Right atrium auricular region (tissue), 2 donors: ENCODE results near the gene STK4. TPM values are rescaled to one million over a fixed set of nuclear protein-coding genes. Genes with fewer than 3 reads are reported as not detected.

Experiments
- DNase-seq: peaks from one replicate; pipeline ENCODE4 v3.0.0-alpha.2; 2019; ENCODE audit warnings: low spot score
- H3K27ac ChIP-seq, 2 donors: fragments of 200-600 bp; sonication (generic); 1 replicate in 1 of 2; 2 replicates in 1 of 2; pipeline ENCODE4 v1.5.1; 2016 to 2019
- H3K27me3 ChIP-seq, 2 donors: fragments of 200-600 bp; sonication (generic); one replicate each; pipeline versions ENCODE4 v1.5.1 to v1.6.0; 2017 to 2019
- H3K36me3 ChIP-seq: fragments of 200-600 bp; sonication (generic); one replicate; pipeline ENCODE4 v1.5.1; 2016
- H3K4me1 ChIP-seq, 2 donors: fragments of 200-600 bp; sonication (generic); one replicate each; pipeline versions ENCODE4 v1.5.1 to v1.6.0; 2017 to 2019
- H3K4me3 ChIP-seq, 2 donors: fragments of 200-600 bp; sonication (generic); 1 replicate in 1 of 2; 2 replicates in 1 of 2; pipeline ENCODE4 v1.5.1; 2017 to 2019; ENCODE audit warnings: mild to moderate bottlenecking in 1 of 2, moderate library complexity in 1 of 2
- H3K9me3 ChIP-seq, 2 donors: fragments of 200-600 bp; sonication (generic); one replicate each; pipeline ENCODE4 v1.5.1; 2019
- total RNA-seq, 2 donors: library from RNA; depleted of rRNA; stranded (reverse); fragments of >200 nt; gene quantifications; one replicate each; pipeline ENCODE4 v1.1.0, GENCODE V29; 2016
- TF ChIP-seq, protein P1 (sequence below), 2 donors: fragments of 200-600 bp; sonication (generic); IDR thresholded peaks; one replicate each; pipeline ENCODE4 v1.5.1; 2019; ENCODE audit warnings: antibody characterized with exemption in 2 of 2

The STK4 gene
- total RNA-seq, 2 donors from 2014 or later = 7.3 to 12.6 TPM

DNA sequence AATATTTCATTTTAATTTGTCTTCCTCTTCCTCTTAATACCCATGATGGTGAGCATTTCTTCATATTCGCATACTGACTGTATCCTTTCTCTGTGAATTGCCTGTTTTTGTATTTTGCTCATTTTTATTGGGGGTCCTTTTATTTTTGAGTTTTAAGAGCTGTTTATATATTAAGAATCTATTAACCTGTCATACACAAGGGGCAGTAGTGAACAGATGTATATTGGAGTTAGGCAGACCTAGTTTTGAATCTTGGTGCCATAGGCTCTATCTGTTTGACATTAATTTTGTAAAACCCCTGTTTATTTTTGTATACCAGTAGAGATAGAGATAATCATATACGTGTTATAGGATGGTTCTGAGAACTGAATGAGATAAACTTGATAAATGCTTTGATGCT is 151.7 kb downstream of the STK4 start:
- Histone ChIP-seq H3K27ac (no peak overlapping the region), H3K4me3 (no peak overlapping the region), H3K9me3 (no peaks in the 10 kb centered on the region), H3K27me3 (no peaks in the 10 kb centered on the region), H3K4me1 (no peaks in the 10 kb centered on the region), H3K36me3 (no peaks in the 10 kb centered on the region)
- TF ChIP-seq, protein P1, sequence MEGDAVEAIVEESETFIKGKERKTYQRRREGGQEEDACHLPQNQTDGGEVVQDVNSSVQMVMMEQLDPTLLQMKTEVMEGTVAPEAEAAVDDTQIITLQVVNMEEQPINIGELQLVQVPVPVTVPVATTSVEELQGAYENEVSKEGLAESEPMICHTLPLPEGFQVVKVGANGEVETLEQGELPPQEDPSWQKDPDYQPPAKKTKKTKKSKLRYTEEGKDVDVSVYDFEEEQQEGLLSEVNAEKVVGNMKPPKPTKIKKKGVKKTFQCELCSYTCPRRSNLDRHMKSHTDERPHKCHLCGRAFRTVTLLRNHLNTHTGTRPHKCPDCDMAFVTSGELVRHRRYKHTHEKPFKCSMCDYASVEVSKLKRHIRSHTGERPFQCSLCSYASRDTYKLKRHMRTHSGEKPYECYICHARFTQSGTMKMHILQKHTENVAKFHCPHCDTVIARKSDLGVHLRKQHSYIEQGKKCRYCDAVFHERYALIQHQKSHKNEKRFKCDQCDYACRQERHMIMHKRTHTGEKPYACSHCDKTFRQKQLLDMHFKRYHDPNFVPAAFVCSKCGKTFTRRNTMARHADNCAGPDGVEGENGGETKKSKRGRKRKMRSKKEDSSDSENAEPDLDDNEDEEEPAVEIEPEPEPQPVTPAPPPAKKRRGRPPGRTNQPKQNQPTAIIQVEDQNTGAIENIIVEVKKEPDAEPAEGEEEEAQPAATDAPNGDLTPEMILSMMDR (IDR thresholded peaks at IDR 0.05) = no peak
- DNase-seq = no peak

DNA sequence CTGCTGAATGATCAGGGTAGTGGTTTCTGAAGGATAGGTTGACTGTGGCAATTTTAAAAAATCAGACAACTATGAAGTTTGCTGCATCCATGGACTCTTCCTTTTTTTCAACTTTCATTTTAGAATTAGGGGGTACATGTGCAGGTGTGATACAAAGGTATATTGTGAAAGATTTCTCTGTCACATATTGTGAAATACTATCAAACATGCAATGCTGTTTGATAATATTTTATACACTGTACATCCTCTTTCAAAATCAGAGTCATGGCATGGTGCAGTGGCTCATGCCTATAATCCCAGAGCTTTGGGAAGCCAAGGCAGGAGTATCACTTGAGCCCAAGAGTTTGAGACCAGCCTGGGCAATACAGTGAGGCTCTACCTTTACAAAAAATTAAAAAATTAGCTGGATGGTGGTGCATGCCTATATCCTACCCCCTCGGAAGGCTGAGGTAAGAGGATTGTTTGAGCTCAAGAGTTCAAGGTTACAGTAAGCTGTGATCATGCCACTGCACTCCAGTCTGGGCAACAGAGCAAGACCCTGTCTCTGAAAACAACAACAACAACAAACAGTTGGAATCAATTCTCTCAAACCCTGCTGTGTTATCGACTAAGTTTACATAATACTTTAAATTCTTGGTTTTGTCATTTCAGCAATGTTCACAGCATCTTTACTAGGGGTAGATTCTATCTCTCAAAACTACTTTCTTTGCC is 153.4 kb downstream of the STK4 start:
- no peak for DNase-seq
- H3K36me3 ChIP-seq = no peaks in the 10 kb centered on the region
- no peaks in the 10 kb centered on the region for H3K9me3 ChIP-seq
- no peaks in the 10 kb centered on the region for H3K27me3 ChIP-seq
- no peak overlapping the region for H3K27ac ChIP-seq
- TF ChIP-seq, protein P1 (IDR thresholded peaks at IDR 0.05) = no peak
- H3K4me1 ChIP-seq = no peaks in the 10 kb centered on the region
- no peak overlapping the region for H3K4me3 ChIP-seq

DNA sequence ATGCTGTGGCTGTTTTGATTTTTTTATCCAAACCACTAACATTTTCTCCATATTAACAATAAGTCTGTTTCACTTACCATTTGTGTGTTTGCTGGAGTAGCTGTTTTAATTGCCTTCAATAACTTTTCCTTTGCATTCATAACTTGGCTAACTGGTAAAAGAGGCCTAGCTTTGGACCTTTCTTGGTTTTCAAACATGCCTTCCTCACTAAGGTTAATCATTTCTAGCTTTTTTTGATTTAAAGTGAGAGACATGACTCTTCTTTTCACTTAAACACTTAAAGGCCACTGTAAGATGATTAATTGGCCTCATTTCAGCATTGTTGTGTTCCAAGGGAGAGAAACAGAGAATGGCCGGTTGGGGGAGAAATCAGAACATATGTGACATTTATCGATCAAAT is 155.1 kb downstream of the STK4 start:
- no peak for DNase-seq
- Histone ChIP-seq H3K4me3 (no peak overlapping the region), H3K27ac (no peak overlapping the region), H3K27me3 (no peaks in the 10 kb centered on the region), H3K4me1 (no peaks in the 10 kb centered on the region), H3K9me3 (no peaks in the 10 kb centered on the region), H3K36me3 (no peaks in the 10 kb centered on the region)
- TF ChIP-seq, protein P1 (IDR thresholded peaks at IDR 0.05) = no peak

DNA sequence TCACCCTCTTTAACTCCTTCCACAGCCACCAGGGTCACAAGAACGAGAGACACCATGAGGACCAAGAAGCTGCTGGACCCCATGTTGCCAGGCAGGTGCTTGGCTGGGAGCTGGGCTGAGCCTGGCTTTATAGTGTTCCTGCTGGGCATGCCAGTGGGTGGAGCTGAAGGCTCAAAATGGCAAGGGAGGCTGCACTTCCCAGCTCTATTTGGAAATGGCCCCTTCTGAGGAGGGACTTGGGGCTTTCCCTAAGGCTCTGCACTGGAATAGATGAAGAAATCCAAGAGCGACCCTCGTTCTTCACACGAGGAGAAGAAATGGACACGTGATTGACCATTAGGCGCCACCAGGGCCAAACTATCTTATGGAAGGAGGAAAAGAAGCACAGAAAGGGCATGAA is 158.1 kb downstream of the STK4 start, which contains the start of gene WFDC12:
Gene WFDC12, minus strand, starts transcription at position 101 of the 400 bp plus-strand sequence. Its CDS starts 18 bp downstream, at position 83.
- no peak for DNase-seq
- H3K27ac ChIP-seq = no peak within 1 kb of the TSS
- no peak within 1 kb of the TSS for H3K4me3 ChIP-seq
- H3K27me3 ChIP-seq = no peaks in the 10 kb centered on the region
- H3K36me3 ChIP-seq = no peaks in the 10 kb centered on the region
- no peaks in the 10 kb centered on the region for H3K4me1 ChIP-seq
- TF ChIP-seq, protein P1 (IDR thresholded peaks at IDR 0.05) = no peak
- no peaks in the 10 kb centered on the region for H3K9me3 ChIP-seq

DNA sequence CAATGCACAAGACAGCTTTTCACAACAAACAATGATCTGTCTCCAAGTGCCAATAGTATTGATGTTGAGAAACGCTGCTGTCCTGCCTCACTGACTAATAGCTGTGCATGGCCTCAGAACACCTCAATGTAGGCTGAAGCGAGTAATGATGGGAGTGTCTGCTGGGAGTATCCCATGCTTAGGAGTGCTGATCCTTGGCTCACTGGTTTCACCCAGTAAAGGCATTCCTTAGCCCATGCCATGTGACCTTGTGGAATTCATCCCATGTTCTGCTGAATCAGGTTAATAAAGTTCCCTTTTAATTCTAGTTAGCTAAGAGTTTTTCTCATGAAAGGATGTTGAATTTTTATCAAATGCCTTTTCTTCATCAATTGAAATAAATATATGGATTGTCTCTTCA is 161.8 kb downstream of the STK4 start:
- Histone ChIP-seq H3K4me1 (no peaks in the 10 kb centered on the region), H3K4me3 (no peak overlapping the region), H3K27ac (no peak overlapping the region), H3K9me3 (no peaks in the 10 kb centered on the region), H3K27me3 (no peaks in the 10 kb centered on the region), H3K36me3 (no peaks in the 10 kb centered on the region)
- DNase-seq = no peak
- TF ChIP-seq, protein P1 (IDR thresholded peaks at IDR 0.05) = no peak

Other genes with a start within 250 kb of the STK4 start
- gene KCNK15, start 220.6 kb upstream of the STK4 start, total RNA-seq = 1 to 10 TPM; 1.4 to 3.7 TPM
- 1 to 10 TPM in 1 of 2 donors, under 1 TPM in 1; 0.47 to 1.5 TPM for gene RIMS4, start 156.0 kb upstream of the STK4 start, total RNA-seq
- 10 to 100 TPM; 75.9 to 78.5 TPM for gene YWHAB, start 80.8 kb upstream of the STK4 start, total RNA-seq
- 1 to 10 TPM; 1.5 to 2.3 TPM for gene PABPC1L, start 56.5 kb upstream of the STK4 start, total RNA-seq
- gene TOMM34, start 6.1 kb upstream of the STK4 start, total RNA-seq = 10 to 100 TPM; 10.6 to 17.0 TPM
- gene KCNS1, start 134.6 kb downstream of the STK4 start, total RNA-seq = under 1 TPM; 0.33 to 0.39 TPM
- gene WFDC5, start 148.7 kb downstream of the STK4 start, total RNA-seq = not detected
- not detected for gene WFDC12, start 158.0 kb downstream of the STK4 start, total RNA-seq
- not detected for gene PI3, start 208.4 kb downstream of the STK4 start, total RNA-seq
- gene SEMG1, start 240.5 kb downstream of the STK4 start, total RNA-seq = not detected